SK-N-SH (cell line): ENCODE results near the gene DNAH14.

Experiments used
- TAF1 ChIP-seq: IDR thresholded peaks from 2 replicates; pipeline ENCODE4 v1.6.1; 2012; ENCODE audit warnings: low read depth, mild to moderate bottlenecking, low read length, moderate library complexity, borderline replicate concordance
- TF ChIP-seq, protein P1 (sequence below): IDR thresholded peaks from 2 replicates; pipeline ENCODE4 v1.6.1; 2012; ENCODE audit warnings: mild to moderate bottlenecking, low read depth, low read length, moderate library complexity

DNA sequence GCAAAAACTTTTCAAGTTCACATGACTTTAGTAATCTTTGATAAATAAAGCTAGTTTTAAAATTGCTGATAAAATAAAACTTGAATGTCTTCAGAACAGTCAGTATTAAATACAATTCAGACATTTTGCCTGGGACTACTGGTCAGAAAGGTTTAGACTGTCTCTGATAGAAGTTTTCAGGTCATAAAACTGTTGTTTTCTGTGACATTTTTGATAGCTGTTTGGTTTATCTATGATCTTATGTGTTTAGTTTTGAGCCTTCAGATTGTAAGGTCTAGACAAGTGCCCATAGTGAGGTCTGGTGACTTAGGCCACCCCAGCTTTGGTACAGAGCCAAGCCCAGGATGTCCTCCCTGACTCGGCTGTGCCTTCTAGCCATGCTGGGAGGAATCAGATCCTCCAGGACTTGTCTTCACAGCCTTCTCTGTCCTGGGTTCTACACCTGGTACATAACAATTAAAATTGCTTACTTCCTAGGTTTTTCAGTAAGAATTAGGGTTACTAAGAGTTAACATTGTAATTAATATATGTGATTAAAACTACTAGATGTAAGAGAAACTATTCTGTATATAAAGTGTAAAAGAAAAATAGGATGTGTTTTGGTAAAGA lies 15.1 kb upstream of the DNAH14 start:
- TF ChIP-seq TAF1 = no peak
- TF ChIP-seq, protein P1, sequence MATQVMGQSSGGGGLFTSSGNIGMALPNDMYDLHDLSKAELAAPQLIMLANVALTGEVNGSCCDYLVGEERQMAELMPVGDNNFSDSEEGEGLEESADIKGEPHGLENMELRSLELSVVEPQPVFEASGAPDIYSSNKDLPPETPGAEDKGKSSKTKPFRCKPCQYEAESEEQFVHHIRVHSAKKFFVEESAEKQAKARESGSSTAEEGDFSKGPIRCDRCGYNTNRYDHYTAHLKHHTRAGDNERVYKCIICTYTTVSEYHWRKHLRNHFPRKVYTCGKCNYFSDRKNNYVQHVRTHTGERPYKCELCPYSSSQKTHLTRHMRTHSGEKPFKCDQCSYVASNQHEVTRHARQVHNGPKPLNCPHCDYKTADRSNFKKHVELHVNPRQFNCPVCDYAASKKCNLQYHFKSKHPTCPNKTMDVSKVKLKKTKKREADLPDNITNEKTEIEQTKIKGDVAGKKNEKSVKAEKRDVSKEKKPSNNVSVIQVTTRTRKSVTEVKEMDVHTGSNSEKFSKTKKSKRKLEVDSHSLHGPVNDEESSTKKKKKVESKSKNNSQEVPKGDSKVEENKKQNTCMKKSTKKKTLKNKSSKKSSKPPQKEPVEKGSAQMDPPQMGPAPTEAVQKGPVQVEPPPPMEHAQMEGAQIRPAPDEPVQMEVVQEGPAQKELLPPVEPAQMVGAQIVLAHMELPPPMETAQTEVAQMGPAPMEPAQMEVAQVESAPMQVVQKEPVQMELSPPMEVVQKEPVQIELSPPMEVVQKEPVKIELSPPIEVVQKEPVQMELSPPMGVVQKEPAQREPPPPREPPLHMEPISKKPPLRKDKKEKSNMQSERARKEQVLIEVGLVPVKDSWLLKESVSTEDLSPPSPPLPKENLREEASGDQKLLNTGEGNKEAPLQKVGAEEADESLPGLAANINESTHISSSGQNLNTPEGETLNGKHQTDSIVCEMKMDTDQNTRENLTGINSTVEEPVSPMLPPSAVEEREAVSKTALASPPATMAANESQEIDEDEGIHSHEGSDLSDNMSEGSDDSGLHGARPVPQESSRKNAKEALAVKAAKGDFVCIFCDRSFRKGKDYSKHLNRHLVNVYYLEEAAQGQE = no peak
